GM21825 (cell line): ENCODE measurements around the gene SUSD4.
"Not testable (repeated sequence)": the region's sequence is repeated elsewhere in the genome, so short reads cannot be mapped to it uniquely, and the experiment has no call there.

ENCODE experiments used
- ATAC-seq: cut with Tn5 transposase; IDR thresholded peaks from one replicate; pipeline ENCODE4 v1.9.1; 2021; ENCODE audit warnings: mild to moderate bottlenecking, moderate library complexity; ENCODE audit not compliant: unreplicated experiment

SUSD4 gene

DNA sequence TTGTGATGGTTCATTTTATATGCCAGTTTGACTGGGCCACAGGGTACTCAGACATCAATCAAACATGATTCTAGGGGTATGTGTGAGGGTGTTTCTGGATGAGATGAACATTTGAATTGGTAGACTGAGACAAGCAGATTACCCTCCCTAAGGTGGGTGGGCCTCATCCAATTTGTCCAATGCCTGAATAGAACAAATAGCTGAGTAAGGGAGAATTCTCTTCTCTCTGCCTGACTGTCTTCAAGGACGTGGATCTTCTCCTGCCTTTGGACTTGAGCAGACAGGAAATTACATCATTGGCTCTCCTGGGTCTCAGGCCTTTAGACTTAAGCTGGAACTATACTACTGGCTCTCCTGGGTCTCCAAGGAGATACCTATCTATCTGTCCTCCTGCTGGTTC lies 64.4 kb downstream of the SUSD4 start:
- ATAC-seq, result no peak

DNA sequence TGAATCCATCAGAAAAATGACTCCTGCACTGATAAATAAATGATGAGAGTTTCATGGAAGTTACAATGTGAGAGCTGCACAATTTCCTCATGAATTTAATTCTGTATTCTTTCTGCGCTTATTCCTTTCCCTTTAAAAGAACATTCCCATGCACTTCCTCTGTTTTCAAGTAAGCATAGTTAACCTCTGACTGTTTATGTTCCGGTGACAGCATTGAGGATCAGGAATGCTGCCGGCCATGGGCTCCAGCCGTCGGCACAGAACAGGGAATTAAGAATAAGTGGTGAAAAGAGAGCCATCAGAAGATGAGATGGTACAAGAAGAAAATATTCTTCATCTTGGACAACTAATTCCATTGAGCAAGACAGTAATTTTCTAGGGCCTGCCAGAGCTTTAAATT lies 65.3 kb downstream of the SUSD4 start:
- no peak for ATAC-seq

DNA sequence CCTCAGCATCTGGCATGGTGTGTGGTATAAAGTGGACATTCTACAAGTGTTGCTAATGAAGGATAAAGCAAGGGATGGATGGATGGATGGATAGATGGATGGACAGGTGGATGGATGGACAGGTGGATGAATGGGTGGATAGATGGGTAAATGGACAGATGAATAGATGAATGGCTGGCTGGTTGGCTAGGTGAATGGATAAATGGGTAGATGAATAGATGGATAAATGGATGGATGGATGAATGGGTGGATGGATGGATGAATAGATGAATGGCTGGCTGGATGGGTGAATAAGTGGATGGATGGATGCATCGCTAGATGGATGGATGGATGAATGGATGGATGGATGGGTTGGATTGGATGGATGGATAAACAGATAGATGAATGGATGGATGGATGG lies 66.2 kb downstream of the SUSD4 start:
- no peak for ATAC-seq

DNA sequence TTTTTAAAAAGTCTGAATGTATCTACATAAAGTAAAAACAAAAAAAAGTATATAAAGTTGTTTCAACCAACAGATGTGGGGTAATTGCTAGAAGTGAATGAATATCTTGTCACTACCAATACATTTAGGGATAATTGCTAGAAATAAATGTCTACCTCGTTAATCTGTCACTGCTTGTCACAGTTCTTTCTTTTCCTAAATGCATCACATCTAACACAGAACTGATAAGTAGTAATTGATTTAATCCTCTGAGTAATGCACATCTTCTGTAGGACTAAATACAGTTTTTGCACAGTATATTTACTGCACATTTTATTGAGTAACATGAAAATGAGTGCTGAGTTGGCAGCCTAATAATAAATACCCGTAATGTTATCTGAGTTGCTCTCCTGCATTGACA lies 72.2 kb downstream of the SUSD4 start:
- ATAC-seq, result no peak

DNA sequence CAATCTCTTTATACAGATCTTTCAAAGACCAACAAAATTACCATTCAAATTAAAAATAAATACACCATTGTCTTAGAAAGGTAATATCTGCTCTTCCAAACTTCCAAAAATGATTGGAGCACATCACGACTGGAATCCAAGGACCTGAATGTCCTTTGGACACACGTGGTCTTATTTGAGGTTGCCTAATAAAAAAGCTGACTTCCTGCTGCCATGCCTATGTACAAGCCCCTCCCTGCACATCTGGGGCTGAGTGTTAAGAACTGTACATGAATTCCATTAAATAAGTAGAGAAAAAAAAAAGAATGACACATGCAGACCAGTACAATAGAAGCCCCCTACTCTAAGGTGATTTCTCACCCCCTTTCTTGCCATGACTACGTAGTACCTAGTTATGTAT lies 73.6 kb downstream of the SUSD4 start:
- no peak for ATAC-seq

DNA sequence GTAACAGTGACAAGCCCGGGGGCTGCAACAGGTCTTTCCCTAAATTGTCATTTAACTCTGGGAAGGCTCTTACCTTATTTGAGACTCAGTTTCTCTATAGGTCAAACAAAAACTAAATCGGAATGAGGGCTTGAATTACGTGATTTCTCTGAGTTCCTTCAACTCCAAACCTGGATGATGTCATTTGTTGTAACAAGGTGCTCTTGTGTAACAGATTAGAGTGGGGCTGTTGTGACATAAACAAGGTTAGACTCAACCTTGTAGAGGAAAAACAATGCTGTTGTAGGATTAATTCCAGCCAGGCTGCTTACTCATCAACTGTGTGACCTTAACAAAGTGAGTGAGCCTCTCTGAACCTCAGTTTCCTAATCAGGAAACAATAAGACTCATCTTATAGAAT lies 74.4 kb downstream of the SUSD4 start:
- no peak for ATAC-seq

DNA sequence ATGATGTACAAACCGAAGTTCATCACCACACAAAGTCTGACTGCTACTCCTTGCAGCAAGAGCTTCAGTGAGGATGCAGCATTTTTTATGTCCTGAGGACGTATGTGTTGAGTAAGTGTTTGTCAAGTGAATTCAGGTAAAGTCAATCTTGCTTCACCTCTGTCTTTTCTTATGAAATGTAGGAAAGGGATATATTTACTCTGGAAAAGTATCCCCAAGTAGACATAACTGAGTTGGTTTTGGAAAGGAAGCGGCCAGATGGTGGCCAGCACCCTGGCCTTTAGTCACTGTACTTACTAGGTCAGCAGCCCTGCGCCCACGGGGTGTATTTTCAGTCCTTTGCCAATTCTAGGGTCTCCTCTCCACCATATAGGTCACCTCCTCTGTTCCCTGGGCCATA lies 75.2 kb downstream of the SUSD4 start:
- ATAC-seq, result no peak

DNA sequence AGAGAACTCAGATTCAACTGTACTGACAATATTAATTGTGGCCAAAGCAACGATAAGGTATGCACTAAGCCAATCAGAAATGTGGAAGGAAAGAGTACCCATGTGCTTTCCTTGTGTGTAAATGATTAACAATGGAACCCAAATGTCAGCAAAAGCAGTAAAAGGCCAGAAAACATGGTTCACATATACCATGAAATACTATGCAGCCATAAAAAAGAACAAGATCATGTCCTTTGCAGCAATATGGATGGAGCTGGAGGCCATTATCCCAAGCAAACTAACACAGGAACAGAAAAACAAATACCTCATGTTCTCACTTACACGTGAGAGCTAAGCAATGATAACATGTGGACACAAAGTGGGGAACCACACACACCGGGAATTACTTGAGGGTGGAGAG lies 78.5 kb downstream of the SUSD4 start:
- ATAC-seq, result no peak

DNA sequence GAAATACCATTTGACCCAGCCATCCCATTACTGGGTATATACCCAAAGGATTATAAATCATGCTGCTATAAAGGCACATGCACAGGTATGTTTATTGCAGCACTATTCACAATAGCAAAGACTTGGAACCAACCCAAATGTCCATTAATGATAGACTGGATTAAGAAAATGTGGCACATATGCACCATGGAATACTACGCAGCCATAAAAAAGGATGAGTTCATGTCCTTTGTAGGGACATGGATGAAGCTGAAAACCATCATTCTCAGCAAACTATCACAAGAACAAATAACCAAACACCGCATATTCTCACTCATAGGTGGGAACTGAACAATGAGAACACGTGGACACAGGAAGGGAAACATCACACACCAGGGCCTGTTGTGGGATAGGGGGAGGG lies 80.3 kb downstream of the SUSD4 start:
- not testable (repeated sequence) for ATAC-seq

DNA sequence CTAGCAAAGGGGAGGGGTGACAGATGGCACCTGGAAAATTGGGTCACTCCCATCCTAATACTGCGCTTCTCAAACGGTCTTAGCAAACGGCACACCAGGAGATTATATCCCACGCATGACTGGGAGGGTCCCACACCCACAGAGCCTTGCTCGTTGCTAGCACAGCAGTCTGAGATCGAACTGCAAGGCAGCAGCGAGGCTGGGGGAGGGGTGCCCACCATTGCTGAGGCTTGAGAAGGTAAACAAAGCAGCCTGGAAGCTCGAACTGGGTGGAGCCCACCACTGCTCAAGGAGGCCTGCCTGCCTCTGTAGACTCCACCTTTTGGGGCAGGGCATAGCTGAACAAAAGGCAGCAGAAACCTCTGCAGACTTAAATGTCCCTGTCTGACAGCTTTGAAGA lies 85.7 kb downstream of the SUSD4 start:
- not testable (repeated sequence) for ATAC-seq

DNA sequence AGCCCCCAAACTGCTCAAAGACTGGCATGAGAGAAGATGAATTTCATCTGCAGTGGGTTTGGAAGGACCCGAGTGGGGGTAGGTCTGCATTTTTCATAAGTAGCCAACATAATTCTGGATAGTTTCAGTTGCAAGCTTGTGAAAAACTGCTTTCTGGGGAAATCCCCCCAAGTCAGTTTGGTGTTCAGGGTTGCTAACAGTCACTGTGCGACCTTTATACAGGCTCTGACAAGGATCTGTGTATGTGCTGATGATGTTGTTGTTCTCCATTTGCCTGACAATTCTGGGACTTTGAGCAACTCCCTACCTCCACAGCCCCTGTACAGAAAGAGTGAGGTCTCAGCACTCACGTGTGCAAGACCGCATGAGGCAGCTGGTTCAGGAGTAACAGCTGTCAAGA lies 87.9 kb downstream of the SUSD4 start:
- ATAC-seq, result no peak

DNA sequence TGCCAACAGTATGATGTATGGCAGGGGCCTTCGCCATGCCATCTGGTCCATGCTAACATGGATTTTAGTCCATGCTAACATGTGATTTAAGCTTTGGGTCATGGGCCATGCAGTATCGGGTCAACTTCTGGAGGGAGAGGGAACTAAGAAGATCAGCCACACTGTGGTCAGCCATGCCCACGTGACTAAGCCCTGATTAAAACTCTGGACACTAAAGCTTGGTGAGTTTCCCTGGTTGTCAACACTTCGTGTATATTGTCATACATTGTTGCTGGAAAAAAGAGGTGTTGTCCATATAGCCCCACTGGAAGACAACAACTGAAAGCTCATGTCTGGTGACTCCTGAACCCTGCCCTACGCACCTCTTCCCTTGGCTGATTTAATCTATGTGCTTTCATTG lies 90.5 kb downstream of the SUSD4 start:
- ATAC-seq, result no peak

DNA sequence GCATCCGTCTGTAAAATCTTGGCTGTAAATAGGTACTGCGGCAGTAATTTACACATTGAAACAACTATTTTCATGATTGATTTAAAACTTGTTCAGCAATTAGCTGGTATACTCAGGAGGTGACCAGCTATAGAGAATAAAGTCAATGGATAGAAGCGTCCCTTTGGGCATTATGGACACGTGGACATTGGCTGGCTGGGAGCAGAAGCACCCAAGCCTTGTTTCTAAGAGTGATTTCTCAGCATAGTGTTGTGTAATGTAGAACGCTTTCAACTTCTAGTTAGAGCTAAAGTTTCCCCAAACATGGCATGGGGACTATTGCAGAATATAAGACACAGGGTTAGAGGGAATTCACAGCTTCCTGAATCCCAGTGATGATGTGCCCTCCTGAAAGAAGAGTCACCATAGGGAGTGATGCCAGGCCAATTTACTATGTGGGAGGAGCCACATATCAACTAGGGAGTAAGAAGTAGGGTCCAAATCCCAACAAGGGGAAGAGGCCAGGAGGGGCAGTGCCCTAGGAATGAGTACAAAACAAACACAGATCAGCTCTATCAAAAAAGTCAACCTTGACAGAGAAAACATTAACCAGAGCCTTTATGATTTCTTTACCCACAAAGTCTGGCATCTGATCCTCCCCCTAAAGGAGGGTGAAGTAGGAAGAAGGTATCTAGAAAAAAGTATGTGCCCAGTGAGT lies 92.7 kb downstream of the SUSD4 start:
- ATAC-seq, result no peak

DNA sequence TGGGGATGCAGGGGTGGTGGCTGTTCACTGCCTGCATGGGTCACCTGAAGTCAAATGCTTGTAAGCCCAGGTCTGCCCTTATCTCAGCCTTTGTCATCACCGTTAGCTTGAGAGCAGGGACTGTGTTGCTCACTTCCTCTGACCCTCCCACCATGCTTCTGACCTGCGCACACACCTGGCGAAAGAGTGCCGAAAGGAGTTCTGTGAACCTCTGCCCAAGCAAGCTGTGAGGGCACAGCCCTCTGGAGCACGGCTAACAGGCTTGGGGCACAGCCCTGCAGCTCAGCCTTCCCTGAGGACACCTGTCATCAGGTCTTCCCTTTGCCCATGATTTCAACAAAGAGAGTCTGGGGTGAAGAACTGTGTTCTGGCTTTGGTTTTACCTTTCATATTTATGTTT lies 93.8 kb downstream of the SUSD4 start:
- ATAC-seq, result no peak

DNA sequence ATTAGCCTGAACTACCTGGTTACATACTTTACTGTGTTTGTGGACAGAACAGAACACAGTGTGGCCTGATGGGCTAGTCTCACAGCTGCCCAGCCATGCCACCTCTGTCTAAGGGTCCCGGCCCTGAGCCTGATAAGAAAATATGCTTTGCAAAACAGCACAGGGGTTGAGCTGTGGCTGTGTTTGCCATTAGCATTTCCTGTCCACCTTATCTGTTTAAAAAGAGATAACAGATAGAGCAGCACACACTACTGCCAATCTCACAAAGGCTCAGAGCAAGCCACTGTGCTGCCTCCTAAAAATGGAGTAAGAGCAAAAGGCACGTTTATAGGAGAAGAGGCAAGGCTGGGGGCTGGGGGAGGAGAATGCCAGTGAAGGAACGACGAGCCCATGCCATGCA lies 95.0 kb downstream of the SUSD4 start:
- ATAC-seq, result no peak

DNA sequence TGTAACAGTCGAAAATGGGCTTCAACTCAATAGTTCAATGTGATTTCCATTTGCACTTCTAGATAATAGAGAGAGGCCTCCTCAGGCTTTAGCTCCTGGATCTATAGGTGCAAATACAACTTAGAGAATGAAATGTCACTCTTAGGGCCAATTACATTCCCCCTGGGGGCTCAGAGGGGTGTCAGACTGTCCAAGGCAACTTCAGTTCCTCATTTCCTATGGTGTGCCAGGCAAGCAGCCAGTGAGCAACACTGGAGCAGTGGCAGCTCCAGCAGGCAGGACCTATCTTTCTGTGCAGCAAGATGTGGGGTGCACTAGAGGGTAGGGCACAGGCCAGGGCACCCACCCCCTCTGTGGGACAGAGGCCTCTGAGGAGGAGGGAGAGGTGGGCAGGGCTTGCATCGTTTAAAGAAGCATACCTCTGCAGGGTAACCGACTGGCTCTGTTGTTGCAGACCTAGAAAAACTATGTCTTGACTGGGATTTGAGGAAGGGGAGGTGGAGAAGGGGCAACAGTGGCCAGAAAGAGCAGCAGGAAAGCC lies 97.3 kb downstream of the SUSD4 start:
- no peak for ATAC-seq

DNA sequence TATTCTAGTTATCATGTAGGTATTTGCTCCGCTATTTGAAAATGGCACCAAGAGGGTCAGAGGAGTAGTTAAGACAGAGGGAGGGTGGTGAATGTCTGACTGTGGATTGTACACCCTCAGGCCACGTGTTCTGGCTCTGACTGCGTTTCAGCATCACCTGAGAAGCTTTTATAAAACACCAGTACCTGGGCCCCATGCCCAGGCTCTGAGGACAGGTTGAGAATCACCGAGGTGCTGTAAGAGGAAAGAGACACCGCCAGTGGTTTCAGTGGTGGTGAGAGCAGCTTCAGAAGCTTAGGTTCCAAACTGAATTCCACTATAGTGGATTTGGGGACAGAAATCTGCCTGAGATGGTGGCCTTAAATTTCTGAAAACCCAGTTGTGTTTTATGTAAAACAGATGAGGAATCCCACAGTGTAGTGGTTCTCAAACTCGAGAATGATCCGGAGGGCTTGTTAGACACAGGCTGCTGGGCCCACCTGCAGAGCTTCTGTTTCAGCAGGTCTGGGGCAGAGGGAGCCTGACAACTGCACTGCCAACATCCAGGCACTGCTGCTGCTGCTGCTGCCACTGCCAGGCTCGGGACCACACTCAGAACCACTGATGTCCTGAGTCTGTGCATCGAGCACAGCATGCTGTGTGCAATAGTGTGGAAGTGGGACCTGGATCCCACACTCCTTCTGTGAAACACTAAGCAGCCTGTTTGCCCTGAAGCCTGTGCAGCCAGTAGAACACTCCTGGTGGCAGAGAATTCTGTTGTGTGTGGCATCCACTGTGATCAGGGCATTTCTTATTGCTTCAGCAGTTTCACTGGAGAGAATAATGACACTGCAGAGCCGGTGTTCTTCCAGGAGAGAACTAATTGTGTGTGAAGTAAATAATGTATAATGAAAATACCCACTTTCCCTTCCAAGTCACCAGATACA lies 98.7 kb downstream of the SUSD4 start:
- ATAC-seq, result no peak

DNA sequence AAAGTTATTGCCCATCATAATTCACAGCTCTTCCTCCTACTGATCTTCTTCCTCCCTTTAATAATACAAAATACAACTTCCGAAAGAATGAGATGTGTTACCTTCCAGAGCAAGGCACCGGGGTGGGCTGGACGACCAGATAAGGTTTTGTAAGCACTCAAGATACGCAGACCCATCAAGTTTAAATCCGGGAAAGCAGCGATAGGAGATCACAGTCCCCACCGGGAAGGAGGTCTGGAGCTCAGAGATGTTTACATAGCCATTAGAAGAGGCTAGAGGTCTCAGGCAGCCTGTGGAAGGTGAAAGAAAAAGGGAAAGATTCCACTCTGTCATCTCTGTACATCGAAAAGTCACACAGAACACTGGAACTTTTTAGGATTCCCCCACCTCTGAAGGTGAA lies 99.4 kb downstream of the SUSD4 start:
- no peak for ATAC-seq

DNA sequence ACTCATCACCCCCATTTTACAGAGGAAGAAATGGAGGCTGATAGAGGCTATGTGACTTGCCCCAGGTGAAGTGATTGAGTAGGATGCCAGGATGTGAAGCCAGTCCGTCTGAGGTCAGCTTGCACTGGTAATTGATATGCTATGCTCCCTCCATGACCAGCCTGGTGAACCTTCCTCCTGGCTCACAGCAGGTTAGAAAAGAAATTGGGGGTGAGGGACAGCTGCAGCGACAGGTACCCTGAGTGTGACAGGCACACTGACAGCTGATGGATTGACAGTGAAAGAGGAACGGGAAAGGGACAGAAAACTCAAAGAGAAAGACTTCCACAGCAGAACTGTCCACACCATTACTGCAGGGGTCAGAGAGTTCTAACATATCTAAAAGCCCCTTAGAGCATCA lies 102.1 kb downstream of the SUSD4 start:
- no peak for ATAC-seq

DNA sequence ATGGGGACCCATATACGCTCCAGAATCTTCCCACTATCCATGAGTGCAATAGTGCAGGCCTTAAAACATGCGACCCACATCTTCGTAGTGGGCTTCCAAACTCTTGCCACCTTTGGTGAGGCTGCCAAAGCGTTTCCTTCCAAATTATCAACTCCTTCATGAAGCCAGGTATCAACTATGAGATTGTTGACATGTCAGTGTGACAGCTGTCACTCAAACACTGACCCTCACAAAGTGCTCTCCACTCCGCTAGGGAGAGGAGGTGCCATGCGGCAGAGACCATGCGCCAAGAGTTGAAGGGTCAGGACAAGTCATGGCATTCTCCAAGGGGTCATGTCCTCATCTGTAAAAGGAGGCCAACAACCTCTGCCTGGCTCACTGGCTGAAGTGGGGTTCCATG lies 103.3 kb downstream of the SUSD4 start:
- ATAC-seq, result no peak

DNA sequence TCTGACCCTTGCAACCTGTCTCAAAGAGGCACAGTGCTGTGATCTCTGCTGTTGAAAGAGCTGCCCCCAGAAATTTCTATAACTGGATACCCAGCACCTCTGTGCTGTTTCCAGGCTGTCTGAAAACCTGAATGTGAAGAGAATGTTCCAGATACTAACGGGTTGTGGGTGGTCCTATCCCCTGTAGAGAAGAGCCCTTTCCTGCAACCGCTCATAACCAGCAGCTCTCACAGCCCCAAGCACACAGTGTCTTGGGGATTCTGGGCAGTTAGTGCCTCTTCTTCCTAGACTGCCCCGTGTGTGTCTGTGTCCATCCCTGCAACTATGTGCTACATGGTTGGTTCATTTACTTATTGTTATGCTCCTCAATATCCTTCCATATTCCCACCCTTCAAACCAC lies 104.5 kb downstream of the SUSD4 start:
- ATAC-seq, result no peak

DNA sequence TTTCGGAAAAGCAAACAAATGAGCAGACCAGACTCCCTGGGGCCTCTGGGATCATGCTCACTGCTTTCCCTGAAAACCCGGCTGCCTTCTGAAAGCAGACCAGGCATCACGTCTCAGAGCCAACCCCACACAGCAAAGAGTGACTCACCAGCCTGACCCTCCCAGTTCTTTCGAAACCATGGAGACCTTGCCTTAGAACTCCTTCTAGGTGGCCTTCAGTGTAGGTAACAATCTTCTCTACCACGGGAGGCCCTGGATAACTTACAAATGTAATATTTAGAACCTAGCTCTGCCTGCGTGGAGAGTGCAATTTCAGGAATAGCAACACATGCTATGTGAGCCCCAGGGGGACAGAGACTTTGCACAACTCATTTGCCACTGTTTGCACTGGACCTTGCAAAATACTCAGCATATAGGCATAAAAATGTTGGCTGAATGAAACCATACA lies 105.2 kb downstream of the SUSD4 start:
- ATAC-seq, result no peak
